ENCODE data around the gene CHIC2.
"Not testable (repeated sequence)": the region's sequence is repeated elsewhere in the genome, so short reads cannot be mapped to it uniquely, and the experiment has no call there.

The CHIC2 gene

DNA sequence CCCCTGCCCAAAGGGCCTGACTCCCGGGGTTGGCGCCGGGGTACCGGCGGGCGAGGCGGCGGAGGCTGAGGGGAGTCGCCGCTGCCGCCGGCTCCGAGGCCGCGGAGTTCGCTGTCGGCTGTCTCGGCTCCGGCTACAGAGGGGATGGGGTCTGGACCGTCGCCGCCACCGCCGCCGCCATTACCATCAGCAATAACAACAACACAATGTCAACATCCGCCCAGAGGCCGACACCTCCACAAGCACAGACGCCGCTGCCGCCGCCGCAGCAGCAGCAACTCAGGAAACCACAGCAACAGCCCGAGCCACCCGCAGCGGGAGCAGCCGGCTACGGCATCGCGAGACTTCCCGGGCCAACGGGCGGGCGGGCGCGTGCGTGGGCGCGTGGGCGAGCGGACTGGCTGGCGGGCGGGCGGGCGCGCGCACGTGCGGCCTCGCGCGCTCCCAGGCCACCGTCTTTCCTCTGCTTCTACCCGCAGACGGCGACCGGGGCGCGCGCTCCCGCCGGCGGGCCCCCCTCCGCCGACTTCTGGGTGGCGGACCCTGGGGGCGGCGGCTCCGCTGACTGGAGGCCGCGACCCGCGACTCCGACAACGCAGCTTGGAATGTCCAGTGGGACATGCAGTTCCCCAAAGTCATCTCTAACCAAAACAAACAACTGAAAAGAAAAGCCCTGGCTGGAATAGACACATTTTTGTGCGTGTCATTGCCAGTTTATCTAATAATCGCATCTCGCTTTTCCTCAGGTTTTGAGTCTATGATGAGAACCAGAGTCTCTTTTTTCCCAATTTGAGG lies at the start of gene CHIC2:
CHIC2 (minus strand) TSS at position 289 of the 795 bp plus-strand sequence. CDS start 305 bp downstream, outside the sequence.
- DNase-seq (ENCODE audit: low spot score): peak; percentile 93

- DNase-seq (ENCODE audit: low spot score): not testable (repeated sequence)
Measured at GRCh38 chr4:54113206-54113605, 48.8 kb upstream of the CHIC2 start.

DNA sequence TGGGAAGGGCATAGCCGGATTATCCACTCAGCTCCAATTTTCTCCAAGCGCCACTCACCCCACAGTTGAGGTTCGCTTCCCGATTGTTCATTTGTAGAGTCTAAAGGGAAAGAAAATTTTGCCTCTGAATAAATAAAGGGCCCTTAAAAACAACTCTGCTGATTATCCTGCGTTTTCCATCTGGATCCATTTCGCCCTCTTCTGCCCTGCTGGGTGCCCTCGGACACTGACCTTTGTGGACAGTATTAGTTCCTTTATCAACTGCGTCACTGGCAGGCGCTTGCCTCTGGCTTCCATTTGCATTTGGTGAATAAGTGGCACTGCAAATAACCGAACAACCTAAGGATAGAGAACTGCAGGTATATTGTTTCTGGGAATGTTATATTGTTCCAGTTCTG lies 45.6 kb upstream of the CHIC2 start:
- no peak for DNase-seq (ENCODE audit: low spot score)

- DNase-seq (ENCODE audit: low spot score): peak; percentile 51
Measured at GRCh38 chr4:54109241-54110018, 45.0 kb upstream of the CHIC2 start.

GRCh38 chr4:54107951-54108748 lies 43.7 kb upstream of the CHIC2 start:
- DNase-seq (ENCODE audit: low spot score): no peak

- peak; percentile 51 for DNase-seq (ENCODE audit: low spot score)
Measured at GRCh38 chr4:54104907-54105306, 40.5 kb upstream of the CHIC2 start.

DNA sequence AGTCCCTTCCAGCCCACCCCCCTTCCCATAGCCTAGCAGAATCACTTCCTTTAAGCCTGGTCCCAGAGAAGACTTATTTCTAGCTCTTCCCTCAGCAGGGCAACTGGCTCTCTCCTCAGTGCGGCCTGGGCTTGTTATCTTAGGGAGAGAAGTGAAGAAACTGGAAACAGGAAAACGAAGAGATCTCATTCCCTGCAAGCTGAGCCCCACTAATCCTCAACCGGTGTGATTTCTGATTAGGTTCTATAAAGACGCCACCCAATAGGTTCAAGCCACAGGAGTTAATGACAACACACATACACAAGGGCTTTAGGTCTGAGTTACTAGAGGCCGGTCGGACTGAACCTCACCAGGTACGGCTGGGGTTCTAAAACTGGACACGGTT lies 38.8 kb upstream of the CHIC2 start:
- DNase-seq (ENCODE audit: low spot score): no peak

GRCh38 chr4:54102531-54103106 lies 38.2 kb upstream of the CHIC2 start:
- DNase-seq (ENCODE audit: low spot score): no peak

DNA sequence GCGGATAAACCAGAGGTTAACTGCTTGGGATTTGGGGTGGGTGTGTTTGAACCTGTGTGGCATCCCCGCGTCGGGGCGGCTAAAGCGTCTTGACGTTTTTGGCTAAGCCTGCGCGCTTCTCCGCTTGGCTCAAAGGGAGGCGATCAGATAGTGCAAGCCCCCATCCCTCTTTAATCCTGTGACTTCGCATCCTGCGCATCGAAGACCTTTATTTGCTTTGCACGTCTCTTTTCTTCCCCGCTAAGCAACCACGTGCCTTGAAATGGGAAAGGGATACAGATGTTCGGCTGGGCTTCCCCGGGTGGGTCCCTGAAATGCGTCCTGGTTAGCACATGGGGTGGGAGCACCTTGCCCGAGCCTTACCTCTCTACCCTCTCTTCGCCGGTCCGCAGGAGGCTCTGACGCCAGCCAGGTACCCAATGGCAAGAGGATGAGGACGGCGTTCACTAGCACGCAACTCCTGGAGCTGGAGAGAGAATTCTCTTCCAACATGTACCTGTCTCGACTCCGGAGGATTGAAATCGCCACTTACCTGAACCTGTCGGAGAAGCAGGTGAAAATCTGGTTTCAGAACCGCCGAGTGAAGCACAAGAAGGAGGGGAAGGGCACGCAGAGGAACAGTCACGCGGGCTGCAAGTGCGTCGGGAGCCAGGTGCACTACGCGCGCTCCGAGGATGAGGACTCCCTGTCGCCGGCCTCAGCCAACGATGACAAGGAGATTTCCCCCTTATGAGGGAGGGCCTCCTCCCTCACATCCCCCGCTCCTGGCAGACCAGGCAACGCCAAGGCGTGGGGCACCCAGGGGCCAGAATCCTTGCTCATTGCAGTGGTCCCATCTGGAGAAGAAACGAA lies 37.0 kb upstream of the CHIC2 start:
- peak; percentile 36 for DNase-seq (ENCODE audit: low spot score)

GRCh38 chr4:54100595-54101189 lies 36.3 kb upstream of the CHIC2 start:
- peak; percentile 37 for DNase-seq (ENCODE audit: low spot score)

DNA sequence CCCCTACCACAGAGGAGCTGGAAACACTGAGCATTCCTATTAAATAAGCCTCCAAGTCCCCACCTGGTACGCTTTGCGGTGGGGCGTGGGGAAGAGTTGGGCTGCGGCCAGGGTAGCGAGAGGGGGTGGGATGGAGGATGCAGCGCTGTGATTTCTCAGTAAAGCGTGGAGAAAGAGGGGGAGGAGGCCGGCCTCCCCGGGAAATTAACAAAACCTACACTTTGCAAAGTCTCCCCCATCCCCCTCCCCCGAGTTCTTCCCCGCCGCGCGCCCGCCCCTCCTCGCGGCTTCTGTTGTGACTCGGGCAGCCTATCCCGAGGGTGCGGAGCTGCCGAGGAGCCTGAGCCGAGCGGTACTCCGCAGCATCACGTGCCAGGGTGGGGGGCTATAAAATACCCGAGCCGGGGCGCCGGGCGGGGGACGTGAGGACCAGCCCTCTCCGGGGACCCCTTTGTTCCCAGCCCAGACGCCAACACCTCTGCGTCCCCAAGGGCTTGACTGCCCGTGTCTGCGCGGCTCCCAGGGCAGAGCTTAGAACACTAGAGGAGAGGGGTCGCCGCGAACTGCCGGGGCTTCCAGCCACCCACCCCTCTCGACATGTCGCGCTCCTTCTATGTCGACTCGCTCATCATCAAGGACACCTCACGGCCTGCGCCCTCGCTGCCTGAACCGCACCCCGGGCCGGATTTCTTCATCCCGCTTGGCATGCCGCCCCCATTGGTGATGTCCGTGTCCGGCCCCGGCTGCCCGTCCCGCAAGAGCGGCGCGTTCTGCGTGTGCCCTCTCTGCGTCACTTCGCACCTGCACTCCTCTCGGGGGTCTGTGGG lies 35.6 kb upstream of the CHIC2 start, which contains the start of gene GSX2:
GSX2 (plus strand) TSS at position 416 of the 827 bp plus-strand sequence; CDS start at position 598, 182 bp downstream.
- no peak for DNase-seq (ENCODE audit: low spot score)

DNA sequence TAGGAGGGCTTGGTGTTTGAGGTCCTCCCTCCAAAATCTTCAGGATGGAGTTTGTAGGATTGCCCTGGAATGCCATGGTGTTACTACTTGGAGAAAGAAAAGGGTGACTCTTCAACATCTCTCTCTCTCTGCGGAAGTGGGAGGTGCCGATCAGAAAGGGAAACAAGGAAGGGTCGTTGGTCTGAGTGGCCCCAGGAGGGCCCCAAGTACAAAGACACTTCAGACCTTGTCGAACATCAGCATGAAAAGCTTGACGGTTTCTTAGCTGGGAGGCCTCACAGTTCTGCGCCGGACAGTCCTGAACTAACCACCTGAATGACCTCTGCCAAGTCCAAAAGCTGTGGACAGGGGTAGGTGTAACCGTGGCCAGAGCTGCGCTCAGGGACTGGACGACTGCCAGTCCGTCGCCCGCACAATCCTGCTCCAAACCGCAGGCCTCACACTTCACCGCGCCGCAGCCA lies 34.9 kb upstream of the CHIC2 start:
- DNase-seq (ENCODE audit: low spot score): no peak

DNA sequence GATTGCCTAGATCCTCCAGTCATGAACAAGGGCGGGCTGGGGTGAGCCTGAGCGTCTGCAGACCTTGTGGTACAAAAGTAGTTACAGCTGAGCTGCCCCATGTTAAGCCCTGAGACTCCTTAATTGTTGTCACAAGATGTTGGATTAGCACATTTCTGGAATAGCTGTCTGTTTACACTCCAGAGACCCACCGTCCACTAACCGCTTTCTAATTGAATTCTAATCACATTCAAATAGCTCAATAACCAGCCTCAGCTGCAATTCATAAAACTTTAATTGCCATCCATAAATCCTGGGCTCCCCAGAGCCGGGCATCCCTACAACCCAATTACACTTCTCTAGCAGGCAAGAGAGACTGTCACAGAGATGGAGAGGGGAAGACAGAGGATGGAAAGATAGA lies 34.0 kb upstream of the CHIC2 start:
- DNase-seq (ENCODE audit: low spot score): no peak

DNA sequence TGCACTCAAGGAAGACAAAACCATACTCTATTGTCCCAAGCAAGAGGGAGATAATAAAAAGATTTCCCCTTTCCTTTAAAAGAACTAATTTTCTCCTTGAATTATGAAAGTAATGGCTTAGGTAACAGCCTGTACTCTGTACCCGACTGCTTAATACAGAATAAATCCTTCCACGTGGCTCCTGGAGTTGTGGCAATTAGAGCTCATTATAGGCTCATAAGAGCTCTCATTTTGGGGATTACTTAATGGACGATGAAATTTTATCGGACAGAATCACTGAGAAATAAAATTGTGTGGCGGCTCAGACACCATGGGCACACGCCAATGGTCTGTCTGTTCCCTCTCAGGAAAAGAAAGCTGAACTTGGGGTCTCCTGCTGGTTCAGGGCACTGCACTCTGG lies 32.7 kb upstream of the CHIC2 start:
- no peak for DNase-seq (ENCODE audit: low spot score)

DNA sequence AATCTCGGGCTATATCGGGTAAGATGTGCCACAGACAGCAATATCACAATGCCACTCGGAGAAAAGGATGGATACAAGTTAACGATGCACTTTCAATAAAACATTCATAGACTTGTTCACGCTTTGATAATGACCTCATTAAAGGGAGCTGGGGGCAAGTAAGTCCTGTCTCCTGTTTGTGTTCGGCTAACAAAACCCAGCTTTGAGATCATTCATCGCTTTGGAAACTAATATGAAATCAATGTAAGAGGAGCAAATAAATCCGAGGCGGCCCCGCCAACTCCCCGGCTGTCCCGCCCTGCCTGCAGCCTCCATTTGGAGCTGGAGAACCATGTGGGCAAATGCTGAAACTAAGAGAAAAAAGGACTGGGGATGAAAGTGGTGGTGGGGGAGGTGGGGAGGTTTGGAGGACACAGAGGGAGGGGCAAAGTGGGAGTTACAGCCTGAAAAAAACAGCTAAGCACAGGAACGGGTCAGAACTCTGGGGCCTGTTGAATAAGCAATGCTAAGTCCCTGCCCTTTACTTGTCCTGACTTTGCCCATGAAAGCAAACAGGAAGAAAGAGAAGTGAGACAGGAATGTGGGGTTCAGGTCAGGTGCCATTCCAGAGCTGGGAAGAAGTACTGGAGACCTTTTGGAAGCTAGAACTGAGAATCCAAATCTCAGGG lies 32.0 kb upstream of the CHIC2 start:
- no peak for DNase-seq (ENCODE audit: low spot score)

GRCh38 chr4:54095110-54095825 lies 30.9 kb upstream of the CHIC2 start:
- no peak for DNase-seq (ENCODE audit: low spot score)

- no peak for DNase-seq (ENCODE audit: low spot score)
Measured at GRCh38 chr4:54094451-54094850, 30.0 kb upstream of the CHIC2 start.

All from germinal center (tissue), 1 donor.